Astrocyte (in vitro differentiated cells and primary cell): ENCODE data around the gene ARSG.

Experiments used
- CTCF ChIP-seq: IDR thresholded peaks from 2 replicates; pipeline ENCODE4 v1.5.1; 2011; ENCODE audit warnings: low read depth, mild to moderate bottlenecking, inconsistent platforms, low read length, moderate library complexity; ENCODE audit not compliant: insufficient read depth
- EZH2 ChIP-seq: IDR thresholded peaks from 2 replicates; pipeline ENCODE4 v1.6.1; 2012; ENCODE audit warnings: mild to moderate bottlenecking, low read length, inconsistent platforms; ENCODE audit not compliant: insufficient read depth

GRCh38 chr17:68394608-68395331, 103.5 kb downstream of the ARSG start:
- no peak for TF ChIP-seq CTCF
- TF ChIP-seq EZH2: no peak
